ENCODE data around the gene IFRD2. TPM values are rescaled to one million over a fixed set of nuclear protein-coding genes. Genes with fewer than 3 reads are reported as not detected.
A peak's percentile ranks its signal among the peaks of the same experiment; 100 is the strongest.

The IFRD2 gene
- total RNA-seq, 4 donors from 2014 or later: 42.0 to 129 (median 56.2) TPM

DNA sequence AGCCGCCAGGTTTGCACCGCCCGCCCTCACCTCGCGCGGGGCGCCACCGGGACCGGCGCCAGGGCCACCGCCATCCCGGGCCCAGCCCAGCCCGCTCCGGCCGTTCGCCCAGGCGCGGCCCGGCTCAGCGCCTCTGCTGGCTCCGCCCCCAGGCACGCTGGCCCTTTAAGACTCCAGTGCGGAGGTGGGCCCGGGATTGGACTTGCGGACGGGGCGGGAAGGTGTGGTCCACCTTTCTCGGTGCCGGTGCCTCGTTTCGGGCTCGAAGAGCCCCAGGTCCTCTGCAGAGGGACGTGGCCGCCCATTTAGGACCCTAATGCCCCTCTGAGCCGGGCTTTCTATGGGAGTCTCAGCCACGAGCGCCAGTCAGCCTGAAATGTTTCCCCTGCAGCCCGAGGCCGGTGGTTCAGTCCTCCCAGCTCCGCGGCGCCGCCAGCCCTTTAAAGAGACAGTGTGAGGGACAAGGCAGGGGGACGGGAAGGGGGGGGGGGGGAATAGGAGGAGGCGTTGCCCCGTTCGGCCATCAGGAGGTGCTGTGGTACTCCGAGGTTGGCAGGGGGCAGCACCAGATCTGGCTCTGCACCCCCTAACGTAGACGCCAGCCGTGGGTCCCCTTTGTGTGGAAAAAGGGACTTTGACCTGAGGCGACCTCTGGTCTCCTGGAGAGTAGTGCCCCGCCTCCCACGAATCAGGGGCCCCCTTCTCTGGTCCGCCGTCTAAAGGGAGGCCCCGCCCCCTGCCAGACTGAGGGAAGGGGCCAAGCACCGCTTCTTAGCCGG is 29.3 kb upstream of the IFRD2 start:
- Histone ChIP-seq H3K27ac (peak overlapping the region; percentile 72 to 99 (median 92)), H3K27me3 (no peaks in the 10 kb centered on the region), H3K36me3 (peaks cover 0 to 50% (median 0%) of the 10 kb centered on the region in 3 donors), H3K4me1 (peaks cover 0 to 90% (median 52%) of the 10 kb centered on the region in 4 donors), H3K4me3 (peak overlapping the region; percentile 63 to 79 (median 66)), H3K9me3 (no peaks in the 10 kb centered on the region)
- TF ChIP-seq, protein P1, sequence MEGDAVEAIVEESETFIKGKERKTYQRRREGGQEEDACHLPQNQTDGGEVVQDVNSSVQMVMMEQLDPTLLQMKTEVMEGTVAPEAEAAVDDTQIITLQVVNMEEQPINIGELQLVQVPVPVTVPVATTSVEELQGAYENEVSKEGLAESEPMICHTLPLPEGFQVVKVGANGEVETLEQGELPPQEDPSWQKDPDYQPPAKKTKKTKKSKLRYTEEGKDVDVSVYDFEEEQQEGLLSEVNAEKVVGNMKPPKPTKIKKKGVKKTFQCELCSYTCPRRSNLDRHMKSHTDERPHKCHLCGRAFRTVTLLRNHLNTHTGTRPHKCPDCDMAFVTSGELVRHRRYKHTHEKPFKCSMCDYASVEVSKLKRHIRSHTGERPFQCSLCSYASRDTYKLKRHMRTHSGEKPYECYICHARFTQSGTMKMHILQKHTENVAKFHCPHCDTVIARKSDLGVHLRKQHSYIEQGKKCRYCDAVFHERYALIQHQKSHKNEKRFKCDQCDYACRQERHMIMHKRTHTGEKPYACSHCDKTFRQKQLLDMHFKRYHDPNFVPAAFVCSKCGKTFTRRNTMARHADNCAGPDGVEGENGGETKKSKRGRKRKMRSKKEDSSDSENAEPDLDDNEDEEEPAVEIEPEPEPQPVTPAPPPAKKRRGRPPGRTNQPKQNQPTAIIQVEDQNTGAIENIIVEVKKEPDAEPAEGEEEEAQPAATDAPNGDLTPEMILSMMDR (IDR thresholded peaks at IDR 0.05): peak; percentile 43 to 86 (median 50)
- TF ChIP-seq POLR2A (IDR thresholded peaks at IDR 0.05) (peak in 1 of 2 donors; percentile 71), EP300 (IDR thresholded peaks at IDR 0.05) (peak; percentile 62 to 76)
- peak; percentile 82 to 84 for DNase-seq (ENCODE audit: low spot score in 2 of 2)
- 1% methylated on average over 21 to 36 of the region's 59 CpGs for WGBS, 2 donors

DNA sequence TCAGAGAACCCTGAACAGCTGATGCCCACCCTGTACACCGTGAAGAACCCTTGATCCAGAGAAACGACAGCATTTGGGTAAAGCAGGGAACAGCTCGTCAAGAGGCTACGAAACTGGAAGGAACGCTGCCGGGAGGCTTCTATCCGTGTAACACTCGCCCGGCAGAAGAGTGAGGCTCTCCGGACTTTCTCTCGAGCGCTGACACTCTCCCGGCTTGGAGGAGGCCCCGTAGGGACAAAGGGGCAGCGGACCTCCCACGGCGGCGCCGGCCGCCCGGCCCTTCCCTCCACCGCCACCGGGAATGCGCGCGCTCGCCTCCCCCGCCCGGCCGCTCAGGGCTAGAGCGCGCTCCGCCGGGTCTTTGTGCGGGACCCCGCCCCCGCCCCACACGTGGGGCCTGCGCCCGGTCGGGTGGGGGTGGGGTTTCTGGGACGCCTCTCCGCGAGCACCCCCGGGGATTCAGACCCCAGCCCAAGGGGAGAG is 28.7 kb upstream of the IFRD2 start:
- no peaks in the 10 kb centered on the region for H3K9me3 ChIP-seq
- peaks cover 0 to 87% (median 52%) of the 10 kb centered on the region in 4 donors for H3K4me1 ChIP-seq
- H3K4me3 ChIP-seq: peak overlapping the region; percentile 63 to 79 (median 66)
- no peak for TF ChIP-seq POLR2A (IDR thresholded peaks at IDR 0.05)
- TF ChIP-seq EP300 (IDR thresholded peaks at IDR 0.05): no peak
- TF ChIP-seq, protein P1 (IDR thresholded peaks at IDR 0.05): no peak
- H3K27me3 ChIP-seq: no peaks in the 10 kb centered on the region
- peak overlapping the region; percentile 72 to 99 (median 92) for H3K27ac ChIP-seq
- DNase-seq (ENCODE audit: low spot score in 2 of 2): peak; percentile 63 to 66
- 0% methylated on average over 4 to 5 of the region's 45 CpGs for WGBS, 2 donors
- H3K36me3 ChIP-seq: peaks cover 0 to 50% (median 0%) of the 10 kb centered on the region in 3 donors

DNA sequence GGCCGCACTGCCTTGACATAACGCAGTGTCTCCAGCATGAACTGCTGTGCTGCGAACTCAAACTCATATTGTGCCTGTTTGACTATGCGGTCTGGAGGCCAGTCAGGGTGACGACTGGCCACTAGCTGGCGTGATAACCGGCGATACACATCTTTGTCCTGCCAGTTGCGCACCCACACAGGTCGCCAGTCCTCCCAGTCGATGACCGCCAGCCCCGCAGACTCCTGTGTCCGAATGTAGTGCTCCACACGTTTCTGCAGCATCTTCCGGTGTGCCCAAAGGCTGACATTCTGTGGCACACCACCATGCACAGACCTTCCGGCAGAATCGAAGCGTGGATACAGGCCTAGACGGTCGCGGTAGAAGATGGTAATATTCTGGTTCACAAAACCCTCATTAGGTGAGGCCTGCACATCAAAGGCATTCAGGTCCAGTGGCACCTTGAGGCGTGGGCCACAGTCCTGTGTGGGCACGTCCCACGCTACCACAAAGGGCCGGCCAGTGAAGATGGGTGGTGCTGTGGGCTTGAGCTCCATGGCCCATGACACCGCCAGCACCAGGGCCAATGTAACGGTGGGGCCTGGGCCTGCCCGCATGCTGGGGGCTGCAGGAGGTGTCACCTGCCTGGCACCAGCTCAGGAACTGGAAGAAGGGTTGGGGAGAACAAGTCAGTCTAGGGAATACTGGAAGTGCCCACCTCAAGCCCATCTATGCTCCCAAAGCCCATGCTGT is 27.8 kb upstream of the IFRD2 start:
- DNase-seq (ENCODE audit: low spot score in 2 of 2): no peak
- 63 to 72% methylated on average over 22 to 28 of the region's 29 CpGs for WGBS, 2 donors
- H3K4me3 ChIP-seq: peak overlapping the region; percentile 63 to 79 (median 66)
- no peaks in the 10 kb centered on the region for H3K27me3 ChIP-seq
- TF ChIP-seq POLR2A (IDR thresholded peaks at IDR 0.05) (no peak), EP300 (IDR thresholded peaks at IDR 0.05) (no peak)
- peaks cover 0 to 79% (median 52%) of the 10 kb centered on the region in 4 donors for H3K4me1 ChIP-seq
- H3K27ac ChIP-seq: peak overlapping the region; percentile 72 to 99 (median 92)
- peaks cover 0 to 50% (median 0%) of the 10 kb centered on the region in 3 donors for H3K36me3 ChIP-seq
- H3K9me3 ChIP-seq: no peaks in the 10 kb centered on the region

DNA sequence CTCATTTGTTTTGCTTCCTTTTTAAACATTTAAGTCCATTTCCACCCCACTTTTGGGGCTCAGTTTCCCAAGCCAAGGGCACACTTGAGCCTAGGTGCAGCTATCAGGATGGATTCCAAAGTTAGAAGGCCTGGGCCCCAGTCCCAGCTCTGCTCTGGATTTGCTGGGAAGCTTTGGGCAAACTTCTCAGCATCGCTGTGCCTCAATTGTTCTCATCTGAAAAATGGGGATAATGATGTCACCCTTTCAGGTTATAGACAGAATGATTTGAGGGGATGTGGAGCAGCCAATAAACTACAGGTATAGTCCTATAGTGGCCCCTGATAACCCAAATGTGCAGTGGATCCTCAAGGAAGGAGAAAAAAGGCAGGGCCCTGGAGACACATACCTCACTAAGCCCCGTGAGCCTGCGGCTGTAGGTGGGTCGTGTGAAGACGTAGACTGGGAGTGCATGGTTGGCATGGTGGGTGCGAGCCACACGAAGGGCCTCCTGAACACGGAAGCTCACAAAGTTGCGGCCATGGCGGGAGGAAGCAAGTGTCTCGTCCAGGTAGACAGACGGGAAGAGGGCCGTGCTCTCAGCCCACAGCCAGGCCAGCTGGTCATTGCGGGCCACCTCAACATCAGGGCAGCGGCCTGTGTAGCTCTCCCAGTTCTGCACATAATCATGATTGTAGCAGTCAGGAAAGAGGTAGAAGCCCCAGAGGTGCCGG is 27.1 kb upstream of the IFRD2 start:
- Histone ChIP-seq H3K4me3 (peak overlapping the region in 1 of 4 donors; percentile 67), H3K27ac (peak overlapping the region in 2 of 4 donors; percentile 93 to 99), H3K4me1 (peaks cover 0 to 71% (median 49%) of the 10 kb centered on the region in 4 donors), H3K27me3 (no peaks in the 10 kb centered on the region), H3K9me3 (no peaks in the 10 kb centered on the region), H3K36me3 (peaks cover 0 to 55% (median 0%) of the 10 kb centered on the region in 3 donors)
- WGBS, 2 donors: 85 to 86% methylated on average over 16 of the region's 16 CpGs
- no peak for TF ChIP-seq EP300 (IDR thresholded peaks at IDR 0.05)
- no peak for TF ChIP-seq POLR2A (IDR thresholded peaks at IDR 0.05)
- DNase-seq (ENCODE audit: low spot score in 2 of 2): no peak

DNA sequence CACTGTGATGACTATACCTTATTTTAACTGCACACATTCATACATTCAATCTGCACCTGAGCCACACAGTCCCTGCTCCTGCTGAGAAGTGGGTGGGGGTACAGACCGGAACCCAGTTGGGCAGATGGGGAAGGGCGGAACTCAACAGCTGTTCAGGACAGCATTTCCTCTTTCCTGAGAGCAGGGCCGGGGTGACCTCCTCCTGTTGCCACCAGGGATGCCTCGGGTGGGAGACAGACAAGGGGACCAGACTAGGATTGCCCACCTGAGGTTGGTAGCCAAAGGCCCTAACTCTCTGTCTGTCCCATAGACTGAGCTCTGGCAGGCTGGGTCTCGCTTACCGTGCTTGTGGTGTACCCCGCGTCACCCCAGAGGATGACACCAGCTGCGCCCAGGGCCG is 26.4 kb upstream of the IFRD2 start:
- Histone ChIP-seq H3K4me1 (peaks cover 0 to 64% (median 46%) of the 10 kb centered on the region in 4 donors), H3K27ac (peak overlapping the region in 1 of 4 donors; percentile 99), H3K27me3 (no peaks in the 10 kb centered on the region), H3K4me3 (peak overlapping the region in 1 of 4 donors; percentile 67), H3K36me3 (peaks cover 0 to 56% (median 0%) of the 10 kb centered on the region in 3 donors), H3K9me3 (no peaks in the 10 kb centered on the region)
- DNase-seq (ENCODE audit: low spot score in 2 of 2): no peak
- TF ChIP-seq POLR2A (IDR thresholded peaks at IDR 0.05) (no peak), EP300 (IDR thresholded peaks at IDR 0.05) (no peak)
- TF ChIP-seq, protein P1 (IDR thresholded peaks at IDR 0.05): no peak
- WGBS, 2 donors: 80 to 81% methylated on average over 8 to 10 of the region's 10 CpGs
